Parathyroid adenoma (tissue), 2 donors: ENCODE measurements around the gene COMMD10.
A peak's percentile ranks its signal among the peaks of the same experiment; 100 is the strongest.

Source experiments
- H2AFZ ChIP-seq: fragments of 300-600 bp; sonication (generic); one replicate; pipeline ENCODE4 v1.7.0; 2017; ENCODE audit warnings: antibody characterized with exemption, mild to moderate bottlenecking
- H3K27ac ChIP-seq: fragments of 300-600 bp; sonication (generic); one replicate; pipeline ENCODE4 v1.7.0; 2017
- H3K27me3 ChIP-seq: fragments of 300-600 bp; sonication (generic); one replicate; pipeline ENCODE4 v1.7.0; 2017; ENCODE audit warnings: low read length; ENCODE audit not compliant: control insufficient read depth, insufficient read depth
- H3K36me3 ChIP-seq: fragments of 300-600 bp; sonication (generic); one replicate; pipeline ENCODE4 v1.7.0; 2017; ENCODE audit warnings: low read length; ENCODE audit not compliant: control insufficient read depth, insufficient read depth
- H3K4me1 ChIP-seq: fragments of 300-600 bp; sonication (generic); one replicate; pipeline ENCODE4 v1.7.0; 2017; ENCODE audit warnings: control low read depth
- H3K4me2 ChIP-seq: fragments of 300-600 bp; sonication (generic); one replicate; pipeline ENCODE4 v1.7.0; 2017; ENCODE audit warnings: low read length
- H3K4me3 ChIP-seq: fragments of 300-600 bp; sonication (generic); one replicate; pipeline ENCODE4 v1.7.0; 2017; ENCODE audit warnings: low read depth, low read length
- H3K79me2 ChIP-seq: fragments of 300-600 bp; sonication (generic); one replicate; pipeline ENCODE4 v1.7.0; 2017; ENCODE audit warnings: control low read depth
- H3K9ac ChIP-seq: fragments of 300-600 bp; sonication (generic); one replicate; pipeline ENCODE4 v1.7.0; 2017; ENCODE audit warnings: mild to moderate bottlenecking
- H3K9me3 ChIP-seq: fragments of 300-600 bp; sonication (generic); one replicate; pipeline ENCODE4 v1.7.0; 2017; ENCODE audit warnings: low read length; ENCODE audit not compliant: control insufficient read depth
- CTCF ChIP-seq: fragments of 300-600 bp; sonication (generic); IDR thresholded peaks from one replicate; pipeline ENCODE4 v1.7.0; 2017; ENCODE audit warnings: antibody characterized with exemption, mild to moderate bottlenecking
- donor health status: primary hyperparathyroidism.

COMMD10 gene

GRCh38 chr5:116137544-116138378 lies 52.9 kb downstream of the COMMD10 start:
- no peak overlapping the region for H3K4me3 ChIP-seq
- H2AFZ ChIP-seq, result no peak overlapping the region
- H3K4me1 ChIP-seq, result no peaks in the 10 kb centered on the region
- peaks cover 4% of the 10 kb centered on the region for H3K79me2 ChIP-seq
- H3K4me2 ChIP-seq, result no peak overlapping the region
- no peaks in the 10 kb centered on the region for H3K27me3 ChIP-seq
- H3K27ac ChIP-seq, result no peak overlapping the region
- no peaks in the 10 kb centered on the region for H3K36me3 ChIP-seq
- TF ChIP-seq CTCF, result peak; percentile 80
- H3K9me3 ChIP-seq, result no peaks in the 10 kb centered on the region
- no peak overlapping the region for H3K9ac ChIP-seq

- Histone ChIP-seq H3K9me3 (no peaks in the 10 kb centered on the region), H3K27ac (no peak overlapping the region), H3K4me1 (no peaks in the 10 kb centered on the region), H3K36me3 (no peaks in the 10 kb centered on the region), H3K9ac (no peak overlapping the region), H3K4me2 (no peak overlapping the region), H3K27me3 (no peaks in the 10 kb centered on the region), H3K4me3 (no peak overlapping the region), H3K79me2 (peaks cover 8% of the 10 kb centered on the region), H2AFZ (no peak overlapping the region)
- TF ChIP-seq CTCF, result no peak
Observed at GRCh38 chr5:116142495-116142894, 57.7 kb downstream of the COMMD10 start.

- Histone ChIP-seq H3K9ac (no peak overlapping the region), H2AFZ (no peak overlapping the region), H3K4me3 (no peak overlapping the region), H3K27ac (no peak overlapping the region), H3K9me3 (no peaks in the 10 kb centered on the region), H3K4me1 (no peaks in the 10 kb centered on the region), H3K36me3 (no peaks in the 10 kb centered on the region), H3K27me3 (no peaks in the 10 kb centered on the region), H3K4me2 (no peak overlapping the region), H3K79me2 (peaks cover 11% of the 10 kb centered on the region)
- TF ChIP-seq CTCF, result no peak
Observed at GRCh38 chr5:116144103-116144502, 59.3 kb downstream of the COMMD10 start.

GRCh38 chr5:116144991-116145390 lies 60.2 kb downstream of the COMMD10 start:
- Histone ChIP-seq H3K36me3 (no peaks in the 10 kb centered on the region), H3K4me1 (no peaks in the 10 kb centered on the region), H3K9me3 (no peaks in the 10 kb centered on the region), H3K27me3 (no peaks in the 10 kb centered on the region), H3K79me2 (peaks cover 11% of the 10 kb centered on the region), H2AFZ (no peak overlapping the region), H3K4me2 (no peak overlapping the region), H3K9ac (no peak overlapping the region), H3K27ac (no peak overlapping the region), H3K4me3 (no peak overlapping the region)
- no peak for TF ChIP-seq CTCF

- Histone ChIP-seq H3K79me2 (peaks cover 11% of the 10 kb centered on the region), H3K36me3 (no peaks in the 10 kb centered on the region), H3K4me1 (no peaks in the 10 kb centered on the region), H3K4me2 (no peak overlapping the region), H3K9ac (no peak overlapping the region), H3K4me3 (no peak overlapping the region), H3K27me3 (no peaks in the 10 kb centered on the region), H2AFZ (no peak overlapping the region), H3K9me3 (no peaks in the 10 kb centered on the region), H3K27ac (no peak overlapping the region)
- TF ChIP-seq CTCF, result no peak
Observed at GRCh38 chr5:116145416-116145815, 60.6 kb downstream of the COMMD10 start.
